GM21360 (cell line): ENCODE results near the gene VWDE.

Experiments
- ATAC-seq: cut with Tn5 transposase; IDR thresholded peaks from one replicate; pipeline ENCODE4 v1.9.1; 2021; ENCODE audit warnings: mild to moderate bottlenecking, moderate library complexity; ENCODE audit not compliant: unreplicated experiment

Gene VWDE

DNA sequence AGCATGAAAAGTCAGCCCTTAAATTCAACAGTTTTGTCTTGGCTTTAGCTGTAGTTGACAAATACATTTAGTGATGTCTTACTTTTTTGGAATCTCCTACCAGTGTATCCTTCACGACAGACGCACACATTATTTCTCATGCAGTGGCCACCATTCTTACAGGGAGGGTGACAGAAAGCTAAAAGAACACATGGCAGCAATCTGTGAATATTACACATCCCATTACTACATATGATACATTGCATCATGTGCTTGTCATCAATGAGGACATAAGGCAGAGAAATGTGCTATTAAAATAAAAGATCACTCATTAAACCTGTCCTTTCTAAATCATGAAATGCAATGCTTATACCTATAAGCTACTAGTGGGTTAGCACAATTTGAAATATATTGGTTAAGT, 66.6 kb downstream of the VWDE start:
- ATAC-seq: no peak

- ATAC-seq: no peak
These were observed 74.5 kb downstream of the VWDE start for GRCh38 chr7:12328888-12329770.

- no peak for ATAC-seq
These were observed 75.7 kb downstream of the VWDE start for GRCh38 chr7:12327922-12328321.

DNA sequence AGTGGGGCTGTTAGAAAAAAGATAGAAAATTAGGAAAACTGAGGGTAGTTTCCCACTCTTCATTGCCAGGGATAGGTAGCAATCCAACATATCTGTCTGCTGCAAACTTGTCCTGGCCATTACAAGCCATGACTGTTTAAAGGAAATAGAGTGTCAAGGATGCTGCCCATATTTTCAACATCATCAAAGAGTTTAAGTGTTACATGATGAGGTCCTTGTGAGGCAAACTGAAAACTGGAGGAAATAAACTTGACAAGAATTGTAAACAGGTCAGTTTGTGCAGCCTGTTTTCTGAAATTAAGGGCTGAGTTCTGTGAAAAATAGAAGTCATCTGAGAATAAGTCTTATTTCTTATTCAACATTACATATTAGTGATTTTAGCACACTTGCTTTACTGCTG, 78.0 kb downstream of the VWDE start:
- no peak for ATAC-seq

DNA sequence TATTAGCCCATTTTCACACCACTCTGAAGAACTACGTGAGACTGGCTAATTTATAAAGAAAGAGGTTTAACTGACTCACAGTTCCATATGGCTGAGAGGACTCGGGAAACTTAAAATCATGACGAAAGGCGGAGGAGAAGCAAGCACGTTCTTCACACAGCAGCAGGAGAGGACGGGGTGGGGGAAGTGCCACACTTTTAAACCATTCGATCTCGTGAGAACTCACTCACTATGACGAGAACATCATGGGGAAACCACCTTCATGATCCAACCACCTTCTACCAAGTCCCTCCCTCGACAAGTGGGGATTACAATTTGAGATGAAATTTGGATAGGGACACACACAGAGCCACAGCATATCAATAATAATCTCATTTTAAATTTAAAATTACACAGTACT, 80.2 kb downstream of the VWDE start:
- no peak for ATAC-seq

DNA sequence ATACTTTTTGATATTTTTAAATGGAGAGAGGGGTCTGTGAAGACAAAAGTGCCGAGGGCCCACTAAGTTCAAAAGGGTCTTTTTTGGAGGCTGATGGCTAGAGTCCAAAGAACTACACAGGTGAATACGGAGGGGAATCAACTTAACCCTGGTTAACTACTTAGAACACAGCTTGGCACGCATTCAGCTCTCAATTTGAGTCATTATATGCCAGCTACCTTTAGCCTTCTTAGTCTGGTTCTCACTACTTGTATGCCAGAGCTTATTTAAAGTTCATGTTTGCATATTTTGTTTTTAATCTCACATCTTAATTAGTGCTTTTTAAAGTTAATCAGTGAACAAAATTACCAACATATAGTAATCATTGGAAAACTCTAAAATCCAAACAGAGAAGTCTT, 80.8 kb downstream of the VWDE start:
- ATAC-seq: peak; percentile 86

DNA sequence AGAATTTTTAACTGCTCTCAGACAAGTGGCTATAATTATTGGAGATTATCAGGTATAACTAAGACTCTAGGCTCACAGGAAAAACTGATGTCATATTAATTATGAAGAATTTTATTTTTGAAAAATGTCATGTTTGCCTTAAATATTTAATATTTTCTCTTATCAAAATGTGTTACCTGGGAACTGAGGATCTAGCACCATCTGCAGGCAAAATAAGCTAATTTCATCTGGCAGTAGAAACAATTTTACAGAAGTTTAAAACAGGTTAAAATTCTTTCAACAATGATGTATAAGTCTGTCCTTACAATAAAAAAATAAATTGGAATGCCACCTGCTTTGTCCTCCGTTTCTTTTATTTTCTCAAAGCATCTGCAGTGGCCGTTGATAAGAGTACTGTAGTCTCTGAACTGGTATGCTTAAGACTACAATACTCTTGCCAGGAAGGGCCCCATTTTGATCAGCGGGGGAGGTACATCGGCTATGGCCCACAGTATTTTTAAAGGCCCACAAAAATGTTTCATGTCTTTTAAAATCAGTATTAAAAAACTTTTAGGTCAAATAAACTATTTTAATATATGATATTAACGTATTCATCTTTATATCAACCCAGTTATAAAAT, 81.3 kb downstream of the VWDE start:
- ATAC-seq: no peak

GRCh38 chr7:12320987-12321647, 82.5 kb downstream of the VWDE start:
- no peak for ATAC-seq

- no peak for ATAC-seq
These were observed 83.3 kb downstream of the VWDE start for GRCh38 chr7:12320241-12320986.

DNA sequence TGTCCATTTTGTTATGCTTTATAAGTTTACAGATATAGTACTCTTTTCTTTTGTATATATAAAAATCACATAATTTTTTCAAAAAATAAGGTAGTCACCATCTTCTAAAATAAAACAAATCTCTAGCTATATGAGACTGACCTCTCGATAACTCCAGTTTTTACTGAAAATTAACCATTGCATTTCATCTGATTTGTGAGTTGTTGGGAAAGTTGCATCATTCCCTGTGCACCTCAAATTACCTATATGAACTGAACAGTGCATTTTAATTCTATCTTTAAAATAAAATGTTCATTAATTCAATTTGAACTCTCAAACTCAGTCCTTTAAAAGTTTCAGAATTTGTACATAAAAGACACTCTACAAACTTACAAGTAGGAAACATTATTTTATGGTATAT, 86.0 kb downstream of the VWDE start:
- ATAC-seq: no peak

DNA sequence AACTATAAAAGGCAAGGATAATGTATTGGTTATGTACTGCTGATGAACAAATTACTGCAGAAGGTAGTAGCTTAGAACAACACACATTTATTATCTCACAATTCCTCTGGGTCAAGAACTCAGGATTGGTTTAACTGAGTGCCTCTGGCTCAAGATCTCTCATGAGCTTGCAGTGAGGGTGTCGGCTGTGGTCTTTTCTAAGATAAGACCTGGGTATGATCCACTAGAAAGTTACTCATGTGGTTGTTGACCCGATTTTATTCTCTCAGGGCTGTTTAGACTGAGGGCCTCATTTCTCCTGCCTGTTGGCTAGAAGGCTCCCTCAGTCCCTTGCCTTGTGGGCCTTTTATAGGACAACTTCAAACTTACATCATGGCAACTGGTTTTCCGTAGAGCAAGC, 86.7 kb downstream of the VWDE start:
- no peak for ATAC-seq

DNA sequence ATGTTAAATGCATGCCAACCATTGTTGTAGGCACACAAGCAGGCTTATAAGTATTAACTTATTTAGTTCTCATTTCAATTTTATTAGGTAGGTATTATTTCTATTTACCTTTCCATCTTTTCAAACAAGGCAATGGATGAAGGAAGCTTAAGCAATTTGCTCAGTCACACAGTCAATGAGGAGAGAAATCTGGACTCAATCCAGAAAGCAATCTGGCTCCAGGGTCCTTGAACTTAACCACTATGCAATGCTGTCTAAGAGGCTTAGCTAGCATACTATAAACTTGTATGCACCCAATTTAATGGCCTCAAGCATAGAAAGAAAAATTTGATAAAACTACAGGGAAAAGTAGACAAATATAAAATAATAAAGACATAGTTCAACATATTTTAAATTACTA, 88.6 kb downstream of the VWDE start:
- no peak for ATAC-seq

DNA sequence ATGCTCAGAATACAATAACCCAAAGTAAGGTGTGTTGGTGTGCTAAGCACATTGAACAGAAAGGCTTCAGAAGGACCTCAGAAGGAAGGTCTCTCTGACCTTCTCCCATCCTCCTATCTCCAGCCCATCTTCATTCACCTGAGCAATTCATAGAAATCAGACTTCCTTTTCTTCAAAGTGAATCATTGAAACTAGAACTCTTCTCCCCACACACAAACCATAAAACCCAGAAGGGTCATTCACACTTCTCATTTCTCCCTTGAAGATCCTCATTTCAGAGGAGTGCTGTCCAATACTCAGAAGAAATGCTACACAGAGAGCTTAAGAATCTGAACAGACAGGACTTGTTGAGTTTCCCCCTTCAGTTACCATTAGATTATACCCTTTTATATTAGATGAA, 89.5 kb downstream of the VWDE start:
- ATAC-seq: peak; percentile 96

- no peak for ATAC-seq
These were observed 98.2 kb downstream of the VWDE start for GRCh38 chr7:12305502-12305901.

- ATAC-seq: no peak
These were observed 100.2 kb downstream of the VWDE start for GRCh38 chr7:12303495-12303894.

- ATAC-seq: no peak
These were observed 100.6 kb downstream of the VWDE start for GRCh38 chr7:12303062-12303461.

- no peak for ATAC-seq
These were observed 103.2 kb downstream of the VWDE start for GRCh38 chr7:12300415-12300814.

- no peak for ATAC-seq
These were observed 104.3 kb downstream of the VWDE start for GRCh38 chr7:12299367-12299766.

DNA sequence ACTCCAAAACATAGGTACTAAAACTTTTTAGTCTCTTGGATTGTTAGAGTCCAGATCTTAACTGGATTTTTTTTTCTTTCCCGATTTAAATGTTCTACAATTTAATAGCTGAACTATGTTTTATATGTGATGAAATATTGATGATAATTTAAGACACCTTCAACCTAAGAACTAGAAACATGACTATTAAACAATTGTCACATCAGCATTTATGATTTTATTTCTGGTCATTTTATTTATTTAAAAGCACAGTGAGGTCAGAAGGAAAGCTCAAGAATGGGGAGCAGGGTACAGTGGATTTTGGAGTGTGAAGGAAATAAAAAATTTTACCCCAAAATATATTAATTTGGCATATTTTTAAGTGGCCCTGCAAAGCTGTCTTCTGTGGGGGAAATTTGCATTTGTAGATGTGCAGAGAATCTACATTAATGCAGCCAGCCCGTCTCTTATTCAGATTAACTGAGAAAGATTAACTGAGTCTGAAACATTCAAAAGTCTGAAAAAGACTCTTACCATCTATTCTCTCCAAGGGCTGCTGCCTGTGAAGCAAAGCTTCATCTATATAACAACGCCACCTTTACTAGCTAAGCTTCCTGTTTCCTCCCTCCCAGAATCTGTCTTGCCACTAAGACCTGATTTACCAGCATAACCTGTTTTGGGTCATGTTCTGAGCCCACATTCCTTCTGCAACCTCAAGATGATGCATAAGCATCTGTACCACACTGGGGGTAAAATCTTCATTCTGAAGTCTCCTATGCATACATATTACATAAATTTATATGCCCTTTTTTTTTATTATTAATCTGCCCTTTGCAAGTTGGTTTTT, 106.2 kb downstream of the VWDE start:
- ATAC-seq: no peak

- ATAC-seq: no peak
These were observed 107.6 kb downstream of the VWDE start for GRCh38 chr7:12296051-12296570.
